ENCODE measurements around the gene CCDC6.

Gene CCDC6

DNA sequence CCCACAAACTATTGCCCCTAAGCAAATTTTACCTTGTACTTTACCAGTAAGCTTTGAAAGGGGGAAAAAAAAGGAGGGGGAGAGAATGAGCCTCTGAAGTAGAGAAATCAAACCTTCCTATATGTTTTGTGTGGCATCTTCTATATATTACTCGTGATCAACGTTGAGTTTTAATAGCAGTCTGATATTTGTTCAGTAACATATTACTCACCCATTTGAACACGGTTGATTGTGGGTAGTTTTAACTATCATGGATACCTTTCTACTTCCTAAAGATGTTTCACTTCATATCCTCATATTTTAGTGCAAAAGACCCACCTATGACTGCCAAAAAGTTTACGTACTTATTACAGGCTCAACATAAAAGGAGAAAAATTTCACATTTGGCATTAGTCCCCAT is 54.5 kb downstream of the CCDC6 start:
- Histone ChIP-seq H3K4me3 (ENCODE audit: low read depth, low read length) (no peak overlapping the region), H3K4me1 (ENCODE audit: control insufficient read depth, insufficient read depth, low read length) (peaks cover 24% of the 10 kb centered on the region), H3K9me3 (ENCODE audit: control insufficient read depth, insufficient read depth, low read depth, low read length) (no peaks in the 10 kb centered on the region), H3K27me3 (ENCODE audit: control insufficient read depth, insufficient read depth, low read length) (no peaks in the 10 kb centered on the region), H3K27ac (ENCODE audit: low read depth, low read length) (no peak overlapping the region), H3K36me3 (ENCODE audit: control insufficient read depth, insufficient read depth, low read length) (peaks cover 17% of the 10 kb centered on the region), H3K9ac (ENCODE audit: low read length) (no peak overlapping the region)

DNA sequence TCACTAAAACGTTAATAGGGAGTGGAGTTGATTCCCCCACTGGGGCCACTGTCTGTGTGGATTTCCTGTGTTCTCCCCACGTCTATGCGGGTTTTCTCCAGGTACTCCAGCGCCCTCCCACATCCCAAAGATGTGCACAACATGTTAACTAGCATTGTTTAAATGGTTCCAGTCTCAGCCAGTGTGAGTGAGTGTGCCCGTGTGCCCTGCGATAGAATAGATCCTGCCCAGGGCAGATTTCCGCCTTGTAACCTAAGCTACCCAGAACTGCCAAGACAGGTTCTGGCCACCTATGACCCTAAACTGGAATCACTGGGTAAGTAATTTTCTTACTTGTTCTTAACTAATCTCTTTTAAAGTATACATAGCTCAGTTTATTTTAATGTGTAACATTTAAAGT is 58.5 kb downstream of the CCDC6 start:
- Histone ChIP-seq H3K9ac (ENCODE audit: low read length) (no peak overlapping the region), H3K4me1 (ENCODE audit: control insufficient read depth, insufficient read depth, low read length) (peaks cover 39% of the 10 kb centered on the region), H3K4me3 (ENCODE audit: low read depth, low read length) (no peak overlapping the region), H3K9me3 (ENCODE audit: control insufficient read depth, insufficient read depth, low read depth, low read length) (no peaks in the 10 kb centered on the region), H3K36me3 (ENCODE audit: control insufficient read depth, insufficient read depth, low read length) (peaks cover 30% of the 10 kb centered on the region), H3K27me3 (ENCODE audit: control insufficient read depth, insufficient read depth, low read length) (no peaks in the 10 kb centered on the region), H3K27ac (ENCODE audit: low read depth, low read length) (peak overlapping the region; percentile 52; the same call in 1 of the 2 replicates)

DNA sequence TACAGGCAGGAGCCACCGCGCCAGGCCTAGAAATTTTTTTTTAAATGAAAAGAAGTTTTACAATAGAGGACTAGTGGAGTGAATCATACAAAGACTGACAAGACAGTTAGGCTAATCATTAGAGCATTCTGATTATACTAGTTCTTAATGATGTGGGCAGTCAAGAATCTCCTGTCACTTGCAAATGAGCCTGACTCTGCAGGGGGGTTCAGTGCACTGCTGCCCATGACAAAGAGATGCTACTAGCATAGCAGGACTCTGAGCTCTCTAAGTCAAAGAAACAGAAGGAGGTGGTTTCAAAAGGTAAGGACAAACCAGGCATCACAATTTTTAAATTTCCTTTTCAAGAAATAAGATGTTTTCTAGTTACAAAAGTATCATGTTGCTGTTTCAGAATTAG is 59.0 kb downstream of the CCDC6 start:
- Histone ChIP-seq H3K27me3 (ENCODE audit: control insufficient read depth, insufficient read depth, low read length) (no peaks in the 10 kb centered on the region), H3K9me3 (ENCODE audit: control insufficient read depth, insufficient read depth, low read depth, low read length) (no peaks in the 10 kb centered on the region), H3K4me1 (ENCODE audit: control insufficient read depth, insufficient read depth, low read length) (peaks cover 39% of the 10 kb centered on the region), H3K27ac (ENCODE audit: low read depth, low read length) (peak overlapping the region; percentile 52), H3K36me3 (ENCODE audit: control insufficient read depth, insufficient read depth, low read length) (peaks cover 30% of the 10 kb centered on the region), H3K9ac (ENCODE audit: low read length) (no peak overlapping the region), H3K4me3 (ENCODE audit: low read depth, low read length) (0 out of 2 replicates have a peak overlapping the region, but pooled peaks have one; percentile 6)

DNA sequence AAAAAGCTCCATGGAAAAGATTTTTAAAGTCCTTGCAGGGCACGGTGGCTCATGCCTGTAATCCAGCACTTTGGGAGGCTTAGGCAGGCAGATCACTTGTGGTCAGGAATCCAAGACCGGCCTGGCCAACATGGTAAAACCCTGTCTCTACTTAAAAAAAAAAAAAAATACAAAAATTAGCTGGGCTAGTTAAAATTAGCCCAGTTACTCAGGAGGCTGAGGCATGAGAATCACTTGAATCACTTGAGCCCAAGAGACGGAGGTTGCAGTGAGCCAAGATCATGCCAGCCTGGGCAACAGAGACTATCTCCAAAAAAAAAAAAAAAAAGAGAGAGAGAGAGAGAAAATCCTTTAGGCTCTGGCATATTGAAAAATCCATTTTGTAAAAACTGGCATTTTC is 61.9 kb downstream of the CCDC6 start:
- Histone ChIP-seq H3K4me1 (ENCODE audit: control insufficient read depth, insufficient read depth, low read length) (peaks cover 39% of the 10 kb centered on the region), H3K27me3 (ENCODE audit: control insufficient read depth, insufficient read depth, low read length) (no peaks in the 10 kb centered on the region), H3K4me3 (ENCODE audit: low read depth, low read length) (no peak overlapping the region), H3K9me3 (ENCODE audit: control insufficient read depth, insufficient read depth, low read depth, low read length) (no peaks in the 10 kb centered on the region), H3K9ac (ENCODE audit: low read length) (no peak overlapping the region), H3K36me3 (ENCODE audit: control insufficient read depth, insufficient read depth, low read length) (peaks cover 23% of the 10 kb centered on the region), H3K27ac (ENCODE audit: low read depth, low read length) (0 out of 2 replicates have a peak overlapping the region, but pooled peaks have one; percentile 8)

DNA sequence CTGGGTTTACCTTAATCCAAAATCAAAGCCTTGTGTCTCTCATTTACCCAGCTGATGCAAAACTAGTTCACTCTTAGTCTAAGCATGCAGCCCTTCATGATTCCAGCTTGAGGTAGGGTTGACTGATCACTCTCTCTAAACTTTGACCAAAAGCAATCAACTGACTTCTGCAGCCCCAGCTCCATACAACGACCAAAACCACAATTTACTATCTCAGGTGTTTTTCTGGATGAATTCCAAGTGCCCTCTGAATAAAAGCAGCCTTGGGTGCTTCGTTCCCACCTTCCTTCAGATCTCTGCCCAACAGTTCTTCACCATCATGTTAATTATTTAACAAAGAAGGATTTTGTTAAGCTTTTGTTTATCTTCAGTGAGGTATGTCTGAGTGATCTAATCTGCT is 62.6 kb downstream of the CCDC6 start:
- Histone ChIP-seq H3K4me1 (ENCODE audit: control insufficient read depth, insufficient read depth, low read length) (peaks cover 39% of the 10 kb centered on the region), H3K4me3 (ENCODE audit: low read depth, low read length) (no peak overlapping the region), H3K36me3 (ENCODE audit: control insufficient read depth, insufficient read depth, low read length) (peaks cover 18% of the 10 kb centered on the region; the same call in 1 of the 2 replicates), H3K27me3 (ENCODE audit: control insufficient read depth, insufficient read depth, low read length) (no peaks in the 10 kb centered on the region), H3K9me3 (ENCODE audit: control insufficient read depth, insufficient read depth, low read depth, low read length) (no peaks in the 10 kb centered on the region), H3K27ac (ENCODE audit: low read depth, low read length) (peak overlapping the region; percentile 40; the same call in 1 of the 2 replicates), H3K9ac (ENCODE audit: low read length) (no peak overlapping the region)

DNA sequence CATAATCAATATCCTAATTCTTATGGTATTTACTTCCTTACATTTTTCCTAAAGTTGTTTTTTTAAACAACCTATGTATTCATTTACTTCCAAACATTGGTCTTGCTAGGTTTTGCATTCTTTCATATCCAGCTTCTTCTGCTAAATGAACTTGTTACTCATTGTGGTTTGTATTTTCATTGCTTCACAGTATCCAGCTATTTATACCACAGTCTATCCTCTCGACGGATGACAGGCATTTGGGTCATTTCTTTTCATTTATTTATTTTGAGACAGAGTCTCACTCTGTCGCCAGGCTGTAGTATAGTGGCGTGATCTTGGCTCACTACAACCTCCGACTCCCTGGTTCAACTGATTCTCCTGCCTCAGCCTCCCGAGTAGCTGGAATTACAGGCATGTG is 66.8 kb downstream of the CCDC6 start:
- Histone ChIP-seq H3K27me3 (ENCODE audit: control insufficient read depth, insufficient read depth, low read length) (no peaks in the 10 kb centered on the region), H3K9me3 (ENCODE audit: control insufficient read depth, insufficient read depth, low read depth, low read length) (no peaks in the 10 kb centered on the region), H3K9ac (ENCODE audit: low read length) (no peak overlapping the region), H3K27ac (ENCODE audit: low read depth, low read length) (no peak overlapping the region), H3K36me3 (ENCODE audit: control insufficient read depth, insufficient read depth, low read length) (peaks cover 11% of the 10 kb centered on the region; the same call in 1 of the 2 replicates), H3K4me3 (ENCODE audit: low read depth, low read length) (no peak overlapping the region), H3K4me1 (ENCODE audit: control insufficient read depth, insufficient read depth, low read length) (peaks cover 19% of the 10 kb centered on the region)

DNA sequence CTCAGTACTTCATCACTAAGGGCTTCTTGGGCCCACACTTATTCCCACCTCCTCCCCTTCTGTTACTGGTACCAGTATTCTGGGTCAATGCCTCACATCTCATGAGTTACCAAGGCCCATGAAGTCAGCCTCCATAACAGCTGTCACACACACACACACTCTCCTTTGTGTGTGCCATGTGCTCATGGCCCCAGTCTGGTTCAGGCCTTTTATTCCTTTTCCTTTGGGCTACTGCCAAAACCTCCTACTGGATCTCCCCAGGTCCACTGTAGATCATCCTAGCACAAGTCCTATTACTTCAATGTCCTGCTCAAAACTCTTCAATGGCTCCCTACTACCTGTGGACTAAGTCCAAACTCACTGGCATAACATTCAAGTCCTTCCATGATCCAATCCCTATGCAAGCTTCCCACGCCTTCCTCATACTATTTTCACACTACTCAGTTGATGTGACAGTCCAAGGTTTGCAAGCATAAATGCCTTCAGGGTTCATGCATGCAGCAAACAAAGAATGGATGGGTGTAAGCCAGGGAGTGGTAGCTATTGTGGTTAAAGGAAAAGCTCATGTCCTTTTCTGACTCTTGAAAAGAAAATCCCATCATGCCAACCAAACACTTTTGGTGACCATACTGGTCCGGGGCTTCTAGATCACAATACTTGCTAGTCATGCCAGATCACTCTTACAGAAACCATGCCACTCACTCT is 68.1 kb downstream of the CCDC6 start:
- no peak overlapping the region for H3K27ac ChIP-seq (ENCODE audit: low read depth, low read length)
- no peak overlapping the region for H3K9ac ChIP-seq (ENCODE audit: low read length)
- H3K4me3 ChIP-seq (ENCODE audit: low read depth, low read length) = no peak overlapping the region
- H3K27me3 ChIP-seq (ENCODE audit: control insufficient read depth, insufficient read depth, low read length) = no peaks in the 10 kb centered on the region
- H3K36me3 ChIP-seq (ENCODE audit: control insufficient read depth, insufficient read depth, low read length) = peaks cover 7% of the 10 kb centered on the region; the same call in 1 of the 2 replicates
- peaks cover 9% of the 10 kb centered on the region; the same call in 1 of the 2 replicates for H3K4me1 ChIP-seq (ENCODE audit: control insufficient read depth, insufficient read depth, low read length)
- no peaks in the 10 kb centered on the region for H3K9me3 ChIP-seq (ENCODE audit: control insufficient read depth, insufficient read depth, low read depth, low read length)

DNA sequence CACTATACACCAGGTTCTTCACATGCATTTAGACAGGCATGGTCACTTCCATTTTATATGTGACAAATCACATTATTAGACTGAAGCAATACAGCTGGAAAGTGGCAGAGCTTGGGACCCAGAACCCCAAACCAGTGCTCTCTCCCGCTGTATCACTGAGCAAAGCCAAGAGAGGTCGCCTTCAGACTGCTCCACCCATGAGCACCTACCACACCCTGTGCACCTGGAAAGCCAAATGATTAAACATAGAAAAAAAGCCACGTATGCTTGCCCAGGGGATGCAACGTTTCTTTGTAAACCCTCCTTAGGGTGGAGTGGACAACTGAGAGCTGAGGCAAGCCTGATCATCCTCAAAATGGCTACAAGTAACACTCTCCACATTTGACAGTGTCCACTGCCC is 72.5 kb downstream of the CCDC6 start:
- H3K27me3 ChIP-seq (ENCODE audit: control insufficient read depth, insufficient read depth, low read length) = no peaks in the 10 kb centered on the region
- peaks cover 9% of the 10 kb centered on the region; the same call in 1 of the 2 replicates for H3K4me1 ChIP-seq (ENCODE audit: control insufficient read depth, insufficient read depth, low read length)
- peaks cover 14% of the 10 kb centered on the region; the same call in 1 of the 2 replicates for H3K36me3 ChIP-seq (ENCODE audit: control insufficient read depth, insufficient read depth, low read length)
- H3K4me3 ChIP-seq (ENCODE audit: low read depth, low read length) = no peak overlapping the region
- H3K27ac ChIP-seq (ENCODE audit: low read depth, low read length) = no peak overlapping the region
- H3K9ac ChIP-seq (ENCODE audit: low read length) = no peak overlapping the region
- no peaks in the 10 kb centered on the region for H3K9me3 ChIP-seq (ENCODE audit: control insufficient read depth, insufficient read depth, low read depth, low read length)

DNA sequence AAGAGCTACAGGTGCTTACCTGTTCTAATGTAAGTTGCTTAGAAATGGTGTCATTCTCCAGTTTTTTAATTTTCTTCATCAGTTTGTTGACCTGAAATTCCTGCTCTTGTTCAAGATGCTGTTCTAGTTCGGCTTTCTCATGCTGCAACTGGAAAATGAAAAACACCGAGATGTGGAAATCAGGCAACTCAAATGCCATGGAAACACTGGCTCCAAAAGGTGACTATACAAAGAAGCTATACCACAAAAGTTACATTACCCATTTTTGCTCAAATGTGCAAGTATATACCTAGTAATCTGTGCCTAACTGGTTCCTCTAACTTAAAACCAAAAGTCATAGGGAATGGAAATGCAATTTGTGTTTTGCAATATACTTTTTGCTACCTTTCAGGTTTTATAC is 73.8 kb downstream of the CCDC6 start:
- Histone ChIP-seq H3K36me3 (ENCODE audit: control insufficient read depth, insufficient read depth, low read length) (peaks cover 14% of the 10 kb centered on the region; the same call in 1 of the 2 replicates), H3K27ac (ENCODE audit: low read depth, low read length) (no peak overlapping the region), H3K9me3 (ENCODE audit: control insufficient read depth, insufficient read depth, low read depth, low read length) (no peaks in the 10 kb centered on the region), H3K27me3 (ENCODE audit: control insufficient read depth, insufficient read depth, low read length) (no peaks in the 10 kb centered on the region), H3K4me1 (ENCODE audit: control insufficient read depth, insufficient read depth, low read length) (peaks cover 9% of the 10 kb centered on the region; the same call in 1 of the 2 replicates), H3K9ac (ENCODE audit: low read length) (no peak overlapping the region), H3K4me3 (ENCODE audit: low read depth, low read length) (no peak overlapping the region)

DNA sequence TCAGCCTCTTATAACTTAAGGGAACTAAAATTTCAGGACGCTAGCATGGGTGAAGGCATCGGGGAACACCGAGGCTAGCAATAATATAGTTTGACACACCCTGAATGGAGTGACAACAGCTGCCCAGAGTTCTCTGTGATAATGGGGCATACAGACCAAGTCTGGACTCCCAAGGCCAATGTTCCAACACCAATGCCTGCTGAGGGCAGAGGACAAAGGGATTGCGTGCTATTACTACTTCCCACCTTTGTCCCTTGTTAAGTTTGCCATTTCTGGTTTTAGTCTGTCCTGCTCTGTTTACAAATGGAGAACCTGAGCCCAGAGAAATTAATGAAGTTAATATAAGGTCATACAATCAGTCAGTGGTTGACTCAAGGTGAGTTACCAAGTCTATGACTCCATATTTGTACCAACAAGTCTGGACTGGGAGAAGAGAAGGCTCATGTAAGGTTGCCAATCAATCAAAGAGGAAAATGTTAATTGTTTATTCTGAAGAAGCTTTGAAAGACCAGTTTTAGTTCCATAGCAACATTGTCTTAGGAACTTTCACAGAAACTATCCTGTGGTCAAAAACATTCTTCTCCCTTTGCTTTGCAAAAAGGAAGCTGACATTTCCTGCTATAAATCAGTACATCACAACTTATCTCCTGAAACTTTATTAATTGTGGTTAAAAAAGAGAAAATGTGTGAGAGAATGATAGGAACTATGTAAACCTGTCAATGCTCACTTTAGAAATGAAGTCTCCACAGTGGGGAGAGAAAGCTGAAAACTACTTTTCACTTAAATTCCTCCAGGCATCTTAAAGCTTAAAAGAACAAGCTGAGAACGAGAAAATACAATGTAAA is 74.5 kb downstream of the CCDC6 start:
- peaks cover 9% of the 10 kb centered on the region; the same call in 1 of the 2 replicates for H3K4me1 ChIP-seq (ENCODE audit: control insufficient read depth, insufficient read depth, low read length)
- no peak overlapping the region for H3K9ac ChIP-seq (ENCODE audit: low read length)
- no peak overlapping the region for H3K27ac ChIP-seq (ENCODE audit: low read depth, low read length)
- H3K27me3 ChIP-seq (ENCODE audit: control insufficient read depth, insufficient read depth, low read length) = no peaks in the 10 kb centered on the region
- H3K36me3 ChIP-seq (ENCODE audit: control insufficient read depth, insufficient read depth, low read length) = peaks cover 14% of the 10 kb centered on the region; the same call in 1 of the 2 replicates
- no peaks in the 10 kb centered on the region for H3K9me3 ChIP-seq (ENCODE audit: control insufficient read depth, insufficient read depth, low read depth, low read length)
- no peak overlapping the region for H3K4me3 ChIP-seq (ENCODE audit: low read depth, low read length)
